ENCODE results near the gene NEURL1B.

DNA sequence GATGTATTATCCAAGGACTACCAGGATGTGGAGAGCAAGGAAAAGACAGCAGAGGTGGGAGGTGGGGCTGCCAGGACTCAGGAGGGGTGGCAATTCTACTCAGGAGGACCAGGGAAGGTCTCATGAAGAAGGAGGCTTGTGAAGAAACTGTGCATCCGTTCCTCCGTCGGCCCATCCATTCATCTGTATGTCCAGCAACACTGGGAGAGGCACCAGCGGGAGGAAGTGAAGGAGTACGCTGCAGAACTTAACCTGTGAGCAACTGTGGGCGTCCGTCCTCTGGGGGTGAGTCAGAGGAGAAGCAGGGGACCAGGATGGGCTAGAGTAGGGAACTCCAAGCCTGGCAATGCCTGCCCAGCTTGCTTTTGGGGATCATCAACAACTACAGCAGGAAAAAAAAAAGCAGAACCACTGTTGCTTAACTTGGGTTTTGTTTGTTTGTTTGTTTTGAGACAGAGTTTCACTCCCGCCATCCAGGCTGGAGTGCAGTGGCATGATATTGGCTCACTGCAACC is 47.3 kb upstream of the NEURL1B start:
- TF ChIP-seq CTCF (IDR thresholded peaks at IDR 0.05 in 4 of 5, conservative IDR thresholded peaks at IDR 0.05 in 1 of 5), result no peak
- TF ChIP-seq POLR2A (IDR thresholded peaks at IDR 0.05), result no peak

Data from gastrocnemius medialis (tissue), 4 donors.